Breast epithelium (tissue), 3 donors: ENCODE data around the gene RAP2C.

ENCODE experiments used
- POLR2A ChIP-seq: fragments of 450-650 bp; IDR thresholded peaks from one replicate; pipeline ENCODE4 v1.6.1; 2016; ENCODE audit warnings: antibody characterized with exemption, mild to moderate bottlenecking, moderate library complexity
- POLR2AphosphoS5 ChIP-seq, 3 donors: sonication (generic); formaldehyde crosslinking; IDR thresholded peaks; one replicate each; pipeline ENCODE4 v1.6.1; 2017; ENCODE audit warnings: antibody characterized with exemption in 3 of 3
- TF ChIP-seq, protein P1 (sequence below), 3 donors: fragments of 450-650 bp; IDR thresholded peaks; one replicate each; pipeline ENCODE4 v1.5.1; 2016 to 2017; ENCODE audit warnings: antibody characterized with exemption in 3 of 3, mild to moderate bottlenecking in 3 of 3, moderate library complexity in 3 of 3

DNA sequence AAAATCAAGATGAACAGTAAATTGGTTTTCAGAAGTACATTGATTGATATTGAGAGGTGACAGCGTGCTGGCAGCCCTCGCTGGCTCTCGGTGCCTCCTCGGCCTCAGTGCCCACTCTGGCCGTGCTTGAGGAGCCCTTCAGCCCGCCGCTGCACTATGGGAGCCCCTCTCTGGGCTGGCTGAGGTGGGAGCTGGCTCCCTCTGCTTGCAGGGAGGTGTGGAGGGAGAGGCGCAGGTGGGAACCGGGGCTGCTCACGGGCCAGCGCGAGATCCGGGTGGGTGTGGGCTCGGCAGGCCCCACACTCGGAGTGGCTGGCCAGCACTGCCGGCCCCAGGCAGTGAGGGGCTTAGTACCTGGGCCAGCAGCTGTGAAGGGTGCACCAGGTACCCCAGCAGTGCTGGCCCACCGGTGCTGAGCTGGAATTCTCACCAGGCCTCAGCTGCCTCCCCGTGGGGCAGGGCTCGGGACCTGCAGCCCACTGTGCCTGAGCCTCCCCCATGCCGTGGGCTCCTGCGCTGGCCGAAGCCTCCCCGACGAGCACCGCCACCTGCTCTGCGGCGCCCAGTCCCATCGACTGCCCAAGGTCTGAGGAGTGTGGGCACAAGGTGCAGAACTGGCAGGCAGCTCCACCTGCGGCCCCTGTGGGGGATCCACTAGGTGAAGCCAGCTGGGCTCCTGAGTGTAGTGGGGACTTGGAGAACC is 25.2 kb downstream of the RAP2C start:
- TF ChIP-seq, protein P1, sequence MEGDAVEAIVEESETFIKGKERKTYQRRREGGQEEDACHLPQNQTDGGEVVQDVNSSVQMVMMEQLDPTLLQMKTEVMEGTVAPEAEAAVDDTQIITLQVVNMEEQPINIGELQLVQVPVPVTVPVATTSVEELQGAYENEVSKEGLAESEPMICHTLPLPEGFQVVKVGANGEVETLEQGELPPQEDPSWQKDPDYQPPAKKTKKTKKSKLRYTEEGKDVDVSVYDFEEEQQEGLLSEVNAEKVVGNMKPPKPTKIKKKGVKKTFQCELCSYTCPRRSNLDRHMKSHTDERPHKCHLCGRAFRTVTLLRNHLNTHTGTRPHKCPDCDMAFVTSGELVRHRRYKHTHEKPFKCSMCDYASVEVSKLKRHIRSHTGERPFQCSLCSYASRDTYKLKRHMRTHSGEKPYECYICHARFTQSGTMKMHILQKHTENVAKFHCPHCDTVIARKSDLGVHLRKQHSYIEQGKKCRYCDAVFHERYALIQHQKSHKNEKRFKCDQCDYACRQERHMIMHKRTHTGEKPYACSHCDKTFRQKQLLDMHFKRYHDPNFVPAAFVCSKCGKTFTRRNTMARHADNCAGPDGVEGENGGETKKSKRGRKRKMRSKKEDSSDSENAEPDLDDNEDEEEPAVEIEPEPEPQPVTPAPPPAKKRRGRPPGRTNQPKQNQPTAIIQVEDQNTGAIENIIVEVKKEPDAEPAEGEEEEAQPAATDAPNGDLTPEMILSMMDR (IDR thresholded peaks at IDR 0.05) = no peak
- TF ChIP-seq POLR2A = no peak
- TF ChIP-seq POLR2AphosphoS5 (IDR thresholded peaks at IDR 0.05) = no peak
